HCT116 (cell line): ENCODE data around the gene DNM3. TPM values are rescaled to one million over a fixed set of nuclear protein-coding genes. Genes with fewer than 3 reads are reported as not detected.

ENCODE experiments used
- ATAC-seq: fragments of 200-7000 bp; cut with Tn5 transposase; 2 replicates; pipeline ENCODE4 v1.9.1; 2020; ENCODE audit warnings: mild to moderate bottlenecking, moderate library complexity
- BruUV-seq: library from RNA; stranded (reverse); fragments of 400-500 nt; replicated peaks from 2 replicates; lab custom pipeline; 2021; lab: Mats Ljungman, UMichigan
- CTCF ChIA-PET: fragments of 300-600 bp; sonication (Branson Sonifier 250); formaldehyde crosslinking; loops from one replicate; lab custom pipeline; 2021; ENCODE audit warnings: antibody characterized with exemption; lab: Charles Lee
- POLR2A ChIA-PET: fragments of 300-600, 350-600 bp; sonication (Branson Sonifier 250); formaldehyde crosslinking; loops from one replicate; lab custom pipeline; 2021; ENCODE audit warnings: antibody characterized with exemption; lab: Charles Lee
- RAD21 ChIA-PET, 2 experiments: fragments of 300-600 bp; sonication (Branson Sonifier 250); formaldehyde crosslinking; loops; one replicate each; lab custom pipeline; 2023; ENCODE audit warnings: low total read pairs in 2 of 2; ENCODE audit not compliant: uncharacterized antibody in 2 of 2, unreplicated experiment in 2 of 2, low non-redundant PET in 1 of 2; lab: Charles Lee
- DNase-seq: peaks from one replicate; pipeline ENCODE4 v3.0.0-alpha.2; 2010; ENCODE audit warnings: low read depth, low spot score
- H2AFZ ChIP-seq: fragments of 200-600 bp; shearing (Covaris generic), sonication (generic); 2 replicates; pipeline ENCODE4 v1.6.1; 2017; ENCODE audit warnings: low read depth, mixed run types, mixed read lengths, antibody characterized with exemption, low read length; ENCODE audit not compliant: poor library complexity, severe bottlenecking
- H3K27ac ChIP-seq: 2 replicates; pipeline ENCODE4 v1.5.1; 2012; ENCODE audit warnings: low read depth, low read length
- H3K27me3 ChIP-seq: fragments of 200-600 bp; sonication (generic); 2 replicates; pipeline ENCODE4 v1.6.1; 2016; ENCODE audit warnings: mixed run types, low read length, mixed read lengths; ENCODE audit not compliant: insufficient read depth
- H3K36me3 ChIP-seq, 2 experiments: fragments of 200-500 bp in 1 of 2; fragments of 200-600 bp in 1 of 2; sonication (Bioruptor generic) in 1 of 2; sonication (generic) in 1 of 2; 2 replicates each; pipeline versions ENCODE4 v1.5.1 to v1.6.1; 2014 to 2016; ENCODE audit warnings: low read length in 2 of 2, inconsistent platforms in 1 of 2, mixed read lengths in 1 of 2, mixed run types in 1 of 2; ENCODE audit not compliant: insufficient read depth in 2 of 2, control insufficient read depth in 1 of 2
- H3K4me1 ChIP-seq, 2 experiments: fragments of 200-600 bp in 1 of 2; sonication (generic) in 1 of 2; 2 replicates each; pipeline versions ENCODE4 v1.5.1 to v1.6.1; 2012 to 2017; ENCODE audit warnings: low read length in 2 of 2, inconsistent platforms in 1 of 2, mild to moderate bottlenecking in 1 of 2, mixed read lengths in 1 of 2, mixed run types in 1 of 2, moderate library complexity in 1 of 2; ENCODE audit not compliant: insufficient read depth in 2 of 2, control insufficient read depth in 1 of 2
- H3K4me2 ChIP-seq: fragments of 200-600 bp; sonication (generic); 2 replicates; pipeline ENCODE4 v1.6.1; 2017; ENCODE audit warnings: mixed run types, low read length, mixed read lengths
- H3K4me3 ChIP-seq, 2 experiments: fragments of 200-600 bp in 1 of 2; sonication (generic) in 1 of 2; replicated peaks in 1 of 2; 2 replicates each; pipeline ENCODE4 v1.5.1; 2011 to 2016; ENCODE audit warnings: low read length in 2 of 2, control low read depth in 1 of 2, low read depth in 1 of 2, mild to moderate bottlenecking in 1 of 2, mixed read lengths in 1 of 2, mixed run types in 1 of 2
- H3K79me2 ChIP-seq: fragments of 200-600 bp; sonication (generic); 2 replicates; pipeline ENCODE4 v1.6.1; 2017; ENCODE audit warnings: mild to moderate bottlenecking, mixed run types, low read length, moderate library complexity, mixed read lengths; ENCODE audit not compliant: insufficient read depth
- H3K9ac ChIP-seq: fragments of 200-600 bp; sonication (generic); 2 replicates; pipeline ENCODE4 v1.6.1; 2016; ENCODE audit warnings: low read length, mixed read lengths
- H3K9me2 ChIP-seq: fragments of 200-600 bp; sonication (generic), shearing (Covaris generic); 2 replicates; pipeline ENCODE4 v1.6.1; 2017; ENCODE audit warnings: mixed run types, mild to moderate bottlenecking, moderate library complexity; ENCODE audit not compliant: insufficient read depth
- H3K9me3 ChIP-seq, 2 experiments: fragments of 200-500 bp in 1 of 2; fragments of 200-600 bp in 1 of 2; sonication (Bioruptor generic) in 1 of 2; sonication (generic) in 1 of 2; 2 replicates each; pipeline ENCODE4 v1.6.1; 2014 to 2017; ENCODE audit warnings: low read length in 2 of 2, mixed read lengths in 2 of 2, inconsistent platforms in 1 of 2, low read depth in 1 of 2, mild to moderate bottlenecking in 1 of 2, mixed run types in 1 of 2, moderate library complexity in 1 of 2; ENCODE audit not compliant: control insufficient read depth in 1 of 2, insufficient read depth in 1 of 2
- H4K20me1 ChIP-seq: fragments of 200-600 bp; sonication (generic), shearing (Covaris generic); 2 replicates; pipeline ENCODE4 v1.6.1; 2017; ENCODE audit warnings: mixed run types, mild to moderate bottlenecking, moderate library complexity; ENCODE audit not compliant: insufficient read depth
- CBX3 ChIP-seq: IDR thresholded peaks from 2 replicates; pipeline ENCODE4 v1.6.1; 2012; ENCODE audit warnings: low read depth
- EZH2 ChIP-seq: fragments of 200-600 bp; sonication (generic); IDR thresholded peaks from 2 replicates; pipeline ENCODE4 v1.6.1; 2017; ENCODE audit warnings: antibody characterized with exemption, mixed run types
- FOSL1 ChIP-seq: IDR thresholded peaks from 2 replicates; pipeline ENCODE4 v1.6.1; 2012; ENCODE audit warnings: low read depth
- JUND ChIP-seq: IDR thresholded peaks from 2 replicates; pipeline ENCODE4 v1.6.1; 2012
- POLR2A ChIP-seq: IDR thresholded peaks from 2 replicates; pipeline ENCODE4 v1.7.0; 2011; ENCODE audit warnings: borderline replicate concordance; ENCODE audit not compliant: insufficient read depth, insufficient read length; ENCODE audit errors: extremely low read depth
- POLR2AphosphoS5 ChIP-seq: IDR thresholded peaks from 2 replicates; pipeline ENCODE4 v1.6.1; 2011; ENCODE audit warnings: mild to moderate bottlenecking, low read depth, low read length, moderate library complexity
- SIN3A ChIP-seq: IDR thresholded peaks from 2 replicates; pipeline ENCODE4 v1.6.1; 2012; ENCODE audit warnings: low read depth
- SRF ChIP-seq: IDR thresholded peaks from 2 replicates; pipeline ENCODE4 v1.6.1; 2012; ENCODE audit warnings: low read depth
- TCF7L2 ChIP-seq: IDR thresholded peaks from 2 replicates; pipeline ENCODE4 v1.7.0; 2011; ENCODE audit warnings: borderline replicate concordance, inconsistent platforms; ENCODE audit not compliant: insufficient read depth, insufficient read length; ENCODE audit errors: extremely low read depth
- YY1 ChIP-seq: IDR thresholded peaks from 2 replicates; pipeline ENCODE4 v1.6.1; 2011; ENCODE audit warnings: low read length, low read depth, moderate library complexity, mild to moderate bottlenecking; ENCODE audit not compliant: insufficient replicate concordance; ENCODE audit errors: extremely low read depth
- intact Hi-C: fragments of 100-400 bp; cut with micrococcal nuclease; formaldehyde crosslinking; loops from 2 replicates; pipeline ENCODE4 v1.10.0; 2022
- total RNA-seq: library from RNA; stranded (reverse); gene quantifications from one replicate; pipeline ENCODE4 v1.2.1, GENCODE V29; 2021; ENCODE audit not compliant: unreplicated experiment
- TF ChIP-seq, protein P1 (sequence below): IDR thresholded peaks from 2 replicates; pipeline ENCODE4 v1.6.1; 2012; ENCODE audit warnings: low read depth

Gene DNM3
- total RNA-seq, 1 experiment from 2014 or later, result 3.1 TPM

- TF ChIP-seq, protein P1, sequence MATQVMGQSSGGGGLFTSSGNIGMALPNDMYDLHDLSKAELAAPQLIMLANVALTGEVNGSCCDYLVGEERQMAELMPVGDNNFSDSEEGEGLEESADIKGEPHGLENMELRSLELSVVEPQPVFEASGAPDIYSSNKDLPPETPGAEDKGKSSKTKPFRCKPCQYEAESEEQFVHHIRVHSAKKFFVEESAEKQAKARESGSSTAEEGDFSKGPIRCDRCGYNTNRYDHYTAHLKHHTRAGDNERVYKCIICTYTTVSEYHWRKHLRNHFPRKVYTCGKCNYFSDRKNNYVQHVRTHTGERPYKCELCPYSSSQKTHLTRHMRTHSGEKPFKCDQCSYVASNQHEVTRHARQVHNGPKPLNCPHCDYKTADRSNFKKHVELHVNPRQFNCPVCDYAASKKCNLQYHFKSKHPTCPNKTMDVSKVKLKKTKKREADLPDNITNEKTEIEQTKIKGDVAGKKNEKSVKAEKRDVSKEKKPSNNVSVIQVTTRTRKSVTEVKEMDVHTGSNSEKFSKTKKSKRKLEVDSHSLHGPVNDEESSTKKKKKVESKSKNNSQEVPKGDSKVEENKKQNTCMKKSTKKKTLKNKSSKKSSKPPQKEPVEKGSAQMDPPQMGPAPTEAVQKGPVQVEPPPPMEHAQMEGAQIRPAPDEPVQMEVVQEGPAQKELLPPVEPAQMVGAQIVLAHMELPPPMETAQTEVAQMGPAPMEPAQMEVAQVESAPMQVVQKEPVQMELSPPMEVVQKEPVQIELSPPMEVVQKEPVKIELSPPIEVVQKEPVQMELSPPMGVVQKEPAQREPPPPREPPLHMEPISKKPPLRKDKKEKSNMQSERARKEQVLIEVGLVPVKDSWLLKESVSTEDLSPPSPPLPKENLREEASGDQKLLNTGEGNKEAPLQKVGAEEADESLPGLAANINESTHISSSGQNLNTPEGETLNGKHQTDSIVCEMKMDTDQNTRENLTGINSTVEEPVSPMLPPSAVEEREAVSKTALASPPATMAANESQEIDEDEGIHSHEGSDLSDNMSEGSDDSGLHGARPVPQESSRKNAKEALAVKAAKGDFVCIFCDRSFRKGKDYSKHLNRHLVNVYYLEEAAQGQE, result no peak
- no peak for TF ChIP-seq SIN3A
Observed at GRCh38 chr1:171998711-171999110, 157.4 kb downstream of the DNM3 start (continued).

- intact Hi-C loops, result loop anchor here (5.0 kb wide), 2 partner anchors 443 to 713 kb away; partner anchors contain the start of gene PIGC
- Histone ChIP-seq H3K9me2 (no peaks in the 10 kb centered on the region), H3K36me3 (no peaks in the 10 kb centered on the region), H3K4me1 (no peaks in the 10 kb centered on the region), H2AFZ (no peak overlapping the region), H3K4me2 (no peak overlapping the region), H3K79me2 (no peaks in the 10 kb centered on the region), H3K4me3 (no peak overlapping the region), H3K9me3 (no peaks in the 10 kb centered on the region), H3K9ac (no peak overlapping the region), H4K20me1 (no peaks in the 10 kb centered on the region), H3K27me3 (no peaks in the 10 kb centered on the region), H3K27ac (no peak overlapping the region)
- TF ChIP-seq EZH2, result no peak
- no peak for TF ChIP-seq POLR2AphosphoS5
- no peak for TF ChIP-seq FOSL1
- no peak for TF ChIP-seq JUND
- no peak for TF ChIP-seq YY1
- TF ChIP-seq CBX3, result no peak
- TF ChIP-seq POLR2A, result no peak
- no peak for TF ChIP-seq TCF7L2
- no peak for TF ChIP-seq SRF
- BruUV-seq, result no TSS peak
- ChIA-PET CTCF (no interaction called here), RAD21 (no interaction called here), POLR2A (no interaction called here)
- no peak for DNase-seq
- ATAC-seq, result no peak
Observed at GRCh38 chr1:171999756-172000155, 158.5 kb downstream of the DNM3 start.
